ENCODE data around the gene DDAH1.

Gene DDAH1

GRCh38 chr1:85406081-85406480, 58.9 kb downstream of the DDAH1 start:
- CTCF ChIA-PET = no interaction called here
- Mint-ChIP-seq H3K4me1 (no peaks in the 10 kb centered on the region), H3K36me3 (no peaks in the 10 kb centered on the region), H3K27me3 (no peaks in the 10 kb centered on the region), H3K4me3 (no peak overlapping the region), H3K9me3 (no peaks in the 10 kb centered on the region), H3K27ac (no peak overlapping the region)
- no peak for DNase-seq

DNA sequence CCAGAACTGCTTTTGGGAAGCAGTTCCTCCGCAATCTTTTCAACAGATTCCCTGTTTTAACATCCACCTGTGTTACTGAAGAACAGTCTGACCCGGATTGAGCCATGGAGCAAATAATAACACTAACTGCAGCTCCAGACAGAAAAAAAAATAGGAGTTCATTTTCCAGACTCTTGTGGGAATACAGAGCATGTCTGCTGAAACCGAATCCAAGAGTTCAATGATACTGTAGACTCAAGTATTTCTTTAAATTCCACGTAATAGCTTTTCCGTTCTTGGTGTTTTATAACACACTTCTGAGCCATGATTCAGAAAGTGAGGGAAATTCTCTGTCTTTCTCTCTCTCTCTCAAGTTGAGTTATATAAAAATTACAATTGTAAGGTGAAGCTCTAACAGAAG, 60.6 kb downstream of the DDAH1 start:
- Mint-ChIP-seq H3K27me3 (no peaks in the 10 kb centered on the region), H3K9me3 (no peaks in the 10 kb centered on the region), H3K27ac (no peak overlapping the region), H3K4me3 (no peak overlapping the region), H3K4me1 (no peaks in the 10 kb centered on the region), H3K36me3 (no peaks in the 10 kb centered on the region)
- CTCF ChIA-PET = no interaction called here
- DNase-seq = no peak

GRCh38 chr1:85398391-85399064, 66.4 kb downstream of the DDAH1 start:
- no peak for DNase-seq
- CTCF ChIA-PET = no interaction called here
- H3K4me3 Mint-ChIP-seq = no peak overlapping the region
- no peaks in the 10 kb centered on the region for H3K36me3 Mint-ChIP-seq
- no peaks in the 10 kb centered on the region for H3K27me3 Mint-ChIP-seq
- H3K27ac Mint-ChIP-seq = no peak overlapping the region
- no peaks in the 10 kb centered on the region for H3K9me3 Mint-ChIP-seq
- no peaks in the 10 kb centered on the region for H3K4me1 Mint-ChIP-seq

GRCh38 chr1:85397490-85398032, 67.4 kb downstream of the DDAH1 start:
- no peak overlapping the region for H3K27ac Mint-ChIP-seq
- no peaks in the 10 kb centered on the region for H3K36me3 Mint-ChIP-seq
- H3K27me3 Mint-ChIP-seq = no peaks in the 10 kb centered on the region
- no peaks in the 10 kb centered on the region for H3K4me1 Mint-ChIP-seq
- H3K4me3 Mint-ChIP-seq = no peak overlapping the region
- no peak for DNase-seq
- CTCF ChIA-PET = no interaction called here
- H3K9me3 Mint-ChIP-seq = no peaks in the 10 kb centered on the region

- CTCF ChIA-PET = interaction anchor here (0.6 kb wide), 1 partner anchor 57 kb away, joined by 3 read pairs; no protein-coding TSS in a partner anchor
- Mint-ChIP-seq H3K27ac (no peak overlapping the region), H3K4me3 (no peak overlapping the region), H3K9me3 (no peaks in the 10 kb centered on the region), H3K36me3 (no peaks in the 10 kb centered on the region), H3K4me1 (no peaks in the 10 kb centered on the region), H3K27me3 (no peaks in the 10 kb centered on the region)
- DNase-seq = no peak
These were observed 68.8 kb downstream of the DDAH1 start for GRCh38 chr1:85396194-85396593.

DNA sequence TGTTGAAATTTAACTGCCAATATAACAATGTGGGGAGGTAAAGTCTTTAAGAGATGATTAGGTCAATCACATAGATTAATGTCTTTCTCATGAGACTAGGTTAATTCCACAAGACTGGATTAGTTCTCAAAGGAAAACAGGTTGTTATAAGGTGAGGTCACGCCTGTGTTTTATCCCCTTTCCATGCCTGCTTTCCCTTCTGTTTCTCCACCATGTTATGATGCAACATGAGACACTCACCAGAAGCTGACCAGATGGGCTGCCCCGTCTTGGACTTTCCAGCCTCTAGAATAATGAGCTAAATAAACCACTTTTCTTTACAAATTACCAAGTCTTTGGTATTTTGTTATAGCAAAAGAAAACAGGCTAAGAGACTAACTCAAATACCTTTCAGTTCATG, 70.8 kb downstream of the DDAH1 start:
- CTCF ChIA-PET = no interaction called here
- Mint-ChIP-seq H3K27ac (no peak overlapping the region), H3K4me3 (no peak overlapping the region), H3K36me3 (no peaks in the 10 kb centered on the region), H3K27me3 (no peaks in the 10 kb centered on the region), H3K9me3 (no peaks in the 10 kb centered on the region), H3K4me1 (no peaks in the 10 kb centered on the region)
- DNase-seq = no peak

- Mint-ChIP-seq H3K4me1 (no peaks in the 10 kb centered on the region), H3K27me3 (no peaks in the 10 kb centered on the region), H3K27ac (no peak overlapping the region), H3K4me3 (no peak overlapping the region), H3K9me3 (no peaks in the 10 kb centered on the region), H3K36me3 (no peaks in the 10 kb centered on the region)
- DNase-seq = no peak
- CTCF ChIA-PET = no interaction called here
These were observed 71.5 kb downstream of the DDAH1 start for GRCh38 chr1:85393490-85393889.

DNA sequence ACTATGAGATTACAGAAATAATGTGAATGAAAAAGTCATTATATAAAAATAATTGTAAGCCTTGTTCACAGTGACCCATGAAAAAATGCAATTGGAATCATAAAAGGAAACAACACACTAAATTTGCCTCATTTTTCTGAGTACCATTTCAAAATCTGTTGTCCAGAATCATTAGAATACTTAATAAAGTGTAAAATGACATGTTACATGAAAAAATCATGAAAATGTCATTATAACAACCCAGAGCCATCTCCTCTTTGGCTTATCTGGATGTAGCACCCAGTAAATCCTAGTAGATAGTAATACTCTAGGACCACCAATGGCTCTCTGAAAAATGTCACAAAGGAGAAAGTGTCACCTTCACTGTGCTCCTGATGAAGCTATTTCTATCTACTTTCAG, 76.5 kb downstream of the DDAH1 start:
- Mint-ChIP-seq H3K36me3 (no peaks in the 10 kb centered on the region), H3K4me3 (no peak overlapping the region), H3K4me1 (no peaks in the 10 kb centered on the region), H3K9me3 (no peaks in the 10 kb centered on the region), H3K27me3 (no peaks in the 10 kb centered on the region), H3K27ac (no peak overlapping the region)
- DNase-seq = no peak
- CTCF ChIA-PET = no interaction called here

DNA sequence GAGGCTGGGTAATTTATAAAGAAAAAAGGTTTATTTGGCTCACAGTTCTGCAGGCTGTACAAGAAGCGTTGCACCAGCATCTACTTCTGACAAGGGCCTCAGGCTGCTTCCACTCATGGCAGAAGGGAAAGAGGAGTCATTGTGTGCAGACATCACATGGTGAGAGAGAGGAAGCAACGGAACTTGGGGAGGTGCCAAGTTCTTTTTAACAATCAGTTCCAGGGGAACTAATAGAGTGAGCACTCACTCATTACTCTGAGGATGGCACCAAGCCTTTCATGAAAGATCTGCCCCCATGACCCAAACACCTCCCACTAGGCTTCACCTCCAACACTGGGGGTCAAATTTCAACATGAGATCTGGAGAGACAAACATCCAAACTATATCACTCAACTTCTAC, 77.2 kb downstream of the DDAH1 start:
- H3K9me3 Mint-ChIP-seq = no peaks in the 10 kb centered on the region
- no peaks in the 10 kb centered on the region for H3K36me3 Mint-ChIP-seq
- no peaks in the 10 kb centered on the region for H3K4me1 Mint-ChIP-seq
- H3K27me3 Mint-ChIP-seq = no peaks in the 10 kb centered on the region
- H3K4me3 Mint-ChIP-seq = no peak overlapping the region
- CTCF ChIA-PET = no interaction called here
- H3K27ac Mint-ChIP-seq = no peak overlapping the region
- DNase-seq = no peak

DNA sequence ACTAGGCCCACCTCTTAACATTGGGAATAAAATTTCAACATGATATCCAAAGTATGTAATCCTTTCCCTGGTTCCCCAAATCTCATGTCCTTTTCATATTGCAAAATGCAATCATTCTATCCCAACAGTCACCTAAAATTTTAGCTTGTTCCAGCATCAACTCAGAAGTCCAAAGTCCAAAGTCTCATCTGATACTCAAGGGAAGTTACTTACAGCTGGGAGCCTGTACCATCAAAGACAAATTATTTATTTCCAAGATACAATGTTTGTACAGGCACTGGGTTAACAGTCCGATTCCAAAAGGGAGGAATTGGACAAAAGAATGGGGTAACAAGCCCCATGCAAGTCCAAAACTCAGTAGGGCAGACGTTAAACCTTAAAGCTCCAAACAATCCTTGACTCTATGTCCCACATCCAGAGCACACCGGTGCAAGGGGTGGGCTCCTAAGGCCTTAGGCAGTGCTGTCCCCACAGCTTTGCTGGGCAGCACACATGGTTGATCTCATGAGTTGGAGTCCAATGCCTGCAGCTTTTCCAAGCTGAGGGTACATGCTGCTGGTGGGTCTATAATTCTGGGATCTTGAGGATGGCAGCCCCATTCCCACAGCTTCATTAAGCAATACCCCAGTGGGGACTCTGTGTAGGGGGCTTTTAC, 78.8 kb downstream of the DDAH1 start:
- Mint-ChIP-seq H3K4me1 (no peaks in the 10 kb centered on the region), H3K4me3 (no peak overlapping the region), H3K9me3 (no peaks in the 10 kb centered on the region), H3K27me3 (no peaks in the 10 kb centered on the region), H3K27ac (no peak overlapping the region), H3K36me3 (no peaks in the 10 kb centered on the region)
- DNase-seq = no peak
- CTCF ChIA-PET = no interaction called here

- Mint-ChIP-seq H3K4me1 (no peaks in the 10 kb centered on the region), H3K27me3 (no peaks in the 10 kb centered on the region), H3K27ac (no peak overlapping the region), H3K4me3 (no peak overlapping the region), H3K36me3 (no peaks in the 10 kb centered on the region), H3K9me3 (no peaks in the 10 kb centered on the region)
- CTCF ChIA-PET = no interaction called here
- no peak for DNase-seq
These were observed 85.5 kb downstream of the DDAH1 start for GRCh38 chr1:85379203-85380136.

GRCh38 chr1:85378534-85378933, 86.4 kb downstream of the DDAH1 start:
- no peaks in the 10 kb centered on the region for H3K4me1 Mint-ChIP-seq
- CTCF ChIA-PET = no interaction called here
- no peaks in the 10 kb centered on the region for H3K9me3 Mint-ChIP-seq
- peaks cover 4% of the 10 kb centered on the region for H3K27me3 Mint-ChIP-seq
- no peak overlapping the region for H3K4me3 Mint-ChIP-seq
- no peak for DNase-seq
- H3K36me3 Mint-ChIP-seq = no peaks in the 10 kb centered on the region
- H3K27ac Mint-ChIP-seq = no peak overlapping the region

- no peak overlapping the region for H3K27ac Mint-ChIP-seq
- H3K36me3 Mint-ChIP-seq = no peaks in the 10 kb centered on the region
- H3K9me3 Mint-ChIP-seq = no peaks in the 10 kb centered on the region
- no peaks in the 10 kb centered on the region for H3K4me1 Mint-ChIP-seq
- no peak overlapping the region for H3K4me3 Mint-ChIP-seq
- no peak for DNase-seq
- peaks cover 4% of the 10 kb centered on the region for H3K27me3 Mint-ChIP-seq
- CTCF ChIA-PET = no interaction called here
These were observed 88.6 kb downstream of the DDAH1 start for GRCh38 chr1:85376356-85376755.

DNA sequence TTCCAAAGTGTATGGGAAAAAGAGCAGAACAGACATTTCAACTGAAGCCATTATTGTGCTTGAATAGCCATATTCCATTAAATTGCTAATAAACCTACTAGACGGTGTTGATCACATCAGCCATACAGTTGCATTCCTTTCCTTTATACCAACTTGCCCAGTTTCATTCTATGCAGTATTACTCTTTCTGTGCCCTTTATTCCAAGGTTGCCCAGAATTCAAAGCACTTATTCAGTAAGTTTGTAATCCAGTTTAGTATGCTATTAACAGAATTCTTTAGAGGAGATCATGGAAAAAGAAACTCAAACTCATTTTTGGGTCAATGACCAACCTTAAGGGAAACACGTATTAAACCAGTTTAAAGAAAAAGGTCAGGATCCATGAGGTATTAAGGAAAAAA, 89.5 kb downstream of the DDAH1 start:
- Mint-ChIP-seq H3K36me3 (no peaks in the 10 kb centered on the region), H3K9me3 (no peaks in the 10 kb centered on the region), H3K4me3 (no peak overlapping the region), H3K27ac (no peak overlapping the region), H3K27me3 (peaks cover 7% of the 10 kb centered on the region), H3K4me1 (no peaks in the 10 kb centered on the region)
- CTCF ChIA-PET = no interaction called here
- DNase-seq = no peak
